Hematopoietic multipotent progenitor cell treated with erythropoietin and hydrocortisone succinate and interleukin-3 and kit ligand, for 8 days (in vitro differentiated cells): ENCODE measurements around the gene GLIS2.

Source experiments
- DNase-seq: peaks from one replicate; pipeline ENCODE4 v3.0.0-alpha.2; 2015

The GLIS2 gene

GRCh38 chr16:4385789-4386450 is 70.1 kb downstream of the GLIS2 start:
- no peak for DNase-seq

- DNase-seq: no peak
Measured at GRCh38 chr16:4386451-4386805, 70.6 kb downstream of the GLIS2 start.

GRCh38 chr16:4386951-4387565 is 71.2 kb downstream of the GLIS2 start:
- no peak for DNase-seq

- no peak for DNase-seq
Measured at GRCh38 chr16:4387781-4388180, 71.9 kb downstream of the GLIS2 start.

- no peak for DNase-seq
Measured at GRCh38 chr16:4388271-4389021, 72.6 kb downstream of the GLIS2 start.
